ENCODE measurements around the gene COQ9. TPM values are rescaled to one million over a fixed set of nuclear protein-coding genes. Genes with fewer than 3 reads are reported as not detected.

The COQ9 gene, protein sequence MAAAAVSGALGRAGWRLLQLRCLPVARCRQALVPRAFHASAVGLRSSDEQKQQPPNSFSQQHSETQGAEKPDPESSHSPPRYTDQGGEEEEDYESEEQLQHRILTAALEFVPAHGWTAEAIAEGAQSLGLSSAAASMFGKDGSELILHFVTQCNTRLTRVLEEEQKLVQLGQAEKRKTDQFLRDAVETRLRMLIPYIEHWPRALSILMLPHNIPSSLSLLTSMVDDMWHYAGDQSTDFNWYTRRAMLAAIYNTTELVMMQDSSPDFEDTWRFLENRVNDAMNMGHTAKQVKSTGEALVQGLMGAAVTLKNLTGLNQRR
- 35.5 and 50.1 TPM in 2 replicates for total RNA-seq

DNA sequence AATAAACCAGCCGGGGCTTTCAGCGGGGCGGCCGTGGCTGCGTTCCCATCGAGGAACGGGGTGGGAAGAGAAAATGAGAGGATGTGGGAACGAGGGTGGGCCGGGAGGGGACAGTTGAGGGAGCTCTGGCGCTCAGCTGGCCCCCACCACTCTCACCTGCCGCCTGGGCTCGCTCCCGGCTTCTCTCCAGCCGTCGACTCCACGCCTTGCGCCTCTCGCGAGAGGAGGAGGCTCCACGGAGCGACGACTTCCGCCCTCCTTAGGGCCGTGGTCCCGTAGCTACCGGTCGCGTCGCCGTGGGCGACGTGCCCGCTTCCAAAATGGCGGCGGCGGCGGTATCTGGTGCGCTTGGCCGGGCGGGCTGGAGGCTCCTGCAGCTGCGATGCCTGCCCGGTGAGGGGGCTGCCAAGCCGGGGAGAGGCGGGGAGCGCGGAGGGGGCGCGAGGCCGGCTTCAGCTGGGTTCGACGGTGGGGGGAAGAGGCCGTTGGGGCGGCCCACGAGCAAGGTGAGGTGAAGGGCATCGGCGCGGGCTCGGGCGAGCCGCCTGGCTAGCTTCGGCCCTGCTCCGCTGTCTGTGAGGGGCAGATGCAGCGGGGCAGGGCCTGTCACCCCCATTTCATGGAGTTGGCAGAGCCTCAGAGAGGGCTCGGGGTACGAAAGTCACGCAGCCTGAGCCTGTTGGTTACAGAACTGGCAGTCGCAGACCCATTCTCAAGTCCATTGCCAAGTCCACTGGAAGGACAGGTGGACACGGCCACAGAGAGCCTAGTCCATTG is at the start of gene COQ9, which contains the start of gene CIAPIN1:
COQ9 (plus strand) TSS at position 294 of the 777 bp plus-strand sequence; CDS start at position 321, 27 bp downstream.
CIAPIN1 (minus strand) TSS at position 200 of the 777 bp plus-strand sequence. CDS start 6,457 bp downstream, outside the sequence.

GRCh38 chr16:57403965-57404817 is 43.1 kb upstream of the COQ9 start, which contains the start of gene CCL17:
Gene CCL17, plus strand, starts transcription at chr16:57404767. Its CDS starts 9,166 bp downstream, at chr16:57413933.

DNA sequence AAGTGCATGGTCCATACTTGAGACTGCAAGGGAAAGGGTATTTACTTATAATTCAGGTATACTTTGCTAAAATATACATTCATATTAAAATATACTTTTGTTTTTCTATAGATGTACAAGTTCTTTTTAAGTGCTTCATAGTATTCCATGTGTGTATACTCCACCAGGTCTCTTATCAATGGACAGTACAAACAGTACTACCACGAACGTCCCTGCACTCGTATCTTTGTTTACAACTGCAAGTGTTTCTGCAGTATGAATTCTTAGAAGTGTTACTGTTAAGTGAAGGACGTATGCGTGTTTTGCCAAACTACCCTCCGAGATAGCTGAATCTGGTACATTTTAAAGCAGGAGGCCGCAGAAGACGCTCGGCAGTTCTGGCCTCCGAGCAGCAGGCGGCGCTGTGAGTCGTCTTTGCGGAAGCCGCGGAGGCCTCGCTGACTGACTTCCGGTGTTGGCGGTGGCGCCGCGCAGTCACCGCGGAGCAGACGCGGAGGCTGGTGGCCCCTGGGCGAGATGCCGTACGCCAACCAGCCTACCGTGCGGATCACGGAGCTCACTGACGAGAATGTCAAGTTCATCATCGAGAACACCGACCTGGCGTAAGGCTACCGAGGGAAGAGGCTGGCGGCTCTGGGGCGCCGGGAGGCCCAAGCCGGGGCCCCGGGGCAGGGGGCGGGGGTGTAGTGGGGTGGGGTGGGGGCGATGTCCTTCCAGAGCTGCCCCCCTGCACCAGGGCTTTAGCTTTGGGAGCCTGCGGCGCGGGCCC is 15.1 kb downstream of the COQ9 start, which contains the start of gene POLR2C:
POLR2C (plus strand) TSS at position 471 of the 769 bp plus-strand sequence; CDS start at position 517, 46 bp downstream.

GRCh38 chr16:57485916-57486857 is 38.9 kb downstream of the COQ9 start, which contains the start of gene DOK4:
Gene DOK4, minus strand, starts transcription at chr16:57486493. Its CDS starts 6,986 bp downstream, at chr16:57479507.

Other genes with a start within 250 kb of the COQ9 start
- gene ARL2BP, start 202.2 kb upstream of the COQ9 start, total RNA-seq = 90.4 and 142 TPM in 2 replicates
- gene PLLP, start 162.8 kb upstream of the COQ9 start, total RNA-seq = 0.14 and 0.44 TPM in 2 replicates
- gene CCL22, start 88.7 kb upstream of the COQ9 start, total RNA-seq = not detected in 2 replicates
- gene CX3CL1, start 75.0 kb upstream of the COQ9 start, total RNA-seq = 0.44 and 0.57 TPM in 2 replicates
- not detected in 2 replicates for gene CCL17, start 42.7 kb upstream of the COQ9 start, total RNA-seq
- 50.3 and 77.5 TPM in 2 replicates for gene CIAPIN1, start 94 bp upstream of the COQ9 start, total RNA-seq
- 103 and 153 TPM in 2 replicates for gene POLR2C, start 15.2 kb downstream of the COQ9 start, total RNA-seq
- 37.9 and 46.0 TPM in 2 replicates for gene DOK4, start 39.0 kb downstream of the COQ9 start, total RNA-seq
- 11.5 and 16.2 TPM in 2 replicates for gene CCDC102A, start 89.1 kb downstream of the COQ9 start, total RNA-seq
- gene ADGRG5, start 95.2 kb downstream of the COQ9 start, total RNA-seq = not detected in 2 replicates
- gene ADGRG1, start 181.2 kb downstream of the COQ9 start, total RNA-seq = 0.88 and 1.4 TPM in 2 replicates
- not detected in 2 replicates for gene ADGRG3, start 220.8 kb downstream of the COQ9 start, total RNA-seq
- not detected in 2 replicates for gene DRC7, start 247.3 kb downstream of the COQ9 start, total RNA-seq

All from placental pericyte (primary cell).